Measurements from ENCODE around the gene BBS9.

GRCh38 chr7:33326485-33326848, 197.1 kb downstream of the BBS9 start:
- TF ChIP-seq REST (IDR thresholded peaks at IDR 0.05; ENCODE audit: borderline replicate concordance) = no peak
- no peak for TF ChIP-seq CTCF (IDR thresholded peaks at IDR 0.05; ENCODE audit: poor library complexity, severe bottlenecking)
- no peak for TF ChIP-seq RAD21 (conservative IDR thresholded peaks at IDR 0.05)
- no peak for TF ChIP-seq POLR2AphosphoS5 (IDR thresholded peaks at IDR 0.05)
- TF ChIP-seq EP300 (conservative IDR thresholded peaks at IDR 0.05; ENCODE audit: poor library complexity, severe bottlenecking) = no peak
- no peak for TF ChIP-seq EZH2 (IDR thresholded peaks at IDR 0.05; ENCODE audit: borderline replicate concordance, insufficient read depth, low read length, poor library complexity, severe bottlenecking)
- no peak for TF ChIP-seq SMC3 (conservative IDR thresholded peaks at IDR 0.05; ENCODE audit: poor library complexity)
- no peak for TF ChIP-seq MXI1 (conservative IDR thresholded peaks at IDR 0.05; ENCODE audit: poor library complexity, severe bottlenecking)
- TF ChIP-seq TAF1 (IDR thresholded peaks at IDR 0.05; ENCODE audit: low read depth) = no peak

All from neural cell (in vitro differentiated cells).